GM12892 (cell line): ENCODE measurements around the gene TSGA10.

Experiments used
- POLR2AphosphoS5 ChIP-seq: IDR thresholded peaks from 2 replicates; pipeline ENCODE4 v1.6.1; 2011; ENCODE audit warnings: low read depth, low read length, control low read depth
- TAF1 ChIP-seq: IDR thresholded peaks from 2 replicates; pipeline ENCODE4 v1.6.1; 2011; ENCODE audit warnings: low read depth, mild to moderate bottlenecking, control low read depth, low read length, borderline replicate concordance

- TF ChIP-seq TAF1 (no peak), POLR2AphosphoS5 (no peak)
Measured at GRCh38 chr2:98972582-98973167, 182.1 kb downstream of the TSGA10 start.
